GM19324 (cell line): ENCODE measurements around the gene ZSCAN4.

Experiments used
- ATAC-seq: cut with Tn5 transposase; IDR thresholded peaks from one replicate; pipeline ENCODE4 v1.9.1; 2021; ENCODE audit warnings: mild to moderate bottlenecking, moderate library complexity; ENCODE audit not compliant: unreplicated experiment, low FRiP score

The ZSCAN4 gene

GRCh38 chr19:57668635-57669034 is at the start of gene ZSCAN4:
TSS of gene ZSCAN4 (plus strand) at chr19:57668935. CDS start at chr19:57676146, 7,211 bp downstream.
- ATAC-seq = no peak

- no peak for ATAC-seq
These were observed 47.9 kb upstream of the ZSCAN4 start for GRCh38 chr19:57620673-57621348.

- no peak for ATAC-seq
These were observed 45.6 kb upstream of the ZSCAN4 start for GRCh38 chr19:57623091-57623490.

GRCh38 chr19:57632987-57633831 is 35.5 kb upstream of the ZSCAN4 start, which contains the start of gene ZNF211:
TSS of gene ZNF211 (plus strand) at chr19:57633168. CDS start at chr19:57633347, 179 bp downstream.
- peak; percentile 92 for ATAC-seq

GRCh38 chr19:57633832-57634131 is 35.0 kb upstream of the ZSCAN4 start:
- ATAC-seq = no peak

- ATAC-seq = no peak
These were observed 31.4 kb upstream of the ZSCAN4 start for GRCh38 chr19:57637379-57637778.

GRCh38 chr19:57641715-57642234 is 27.0 kb upstream of the ZSCAN4 start:
- no peak for ATAC-seq

- no peak for ATAC-seq
These were observed 26.2 kb upstream of the ZSCAN4 start for GRCh38 chr19:57642396-57643046.

- ATAC-seq = no peak
These were observed 25.0 kb upstream of the ZSCAN4 start for GRCh38 chr19:57643734-57644133.

- ATAC-seq = no peak
These were observed 20.3 kb upstream of the ZSCAN4 start for GRCh38 chr19:57648331-57649003.

DNA sequence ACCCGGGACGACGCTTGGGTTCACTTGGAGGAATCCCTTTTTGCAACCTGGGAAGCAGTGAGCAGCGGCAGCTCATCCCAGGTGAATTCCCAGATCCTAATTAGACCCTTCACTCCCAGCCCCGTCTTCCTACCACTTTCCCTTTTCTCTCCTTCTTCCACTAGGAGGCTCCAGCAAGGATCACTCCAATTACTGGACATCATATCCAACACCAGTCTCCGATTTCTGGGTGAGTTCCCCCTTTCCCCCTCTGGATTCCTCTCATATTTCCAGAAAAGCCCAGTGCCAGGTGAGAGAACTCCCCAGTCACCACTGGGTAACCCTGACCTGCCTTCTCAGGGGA is 17.1 kb upstream of the ZSCAN4 start:
- ATAC-seq = no peak

DNA sequence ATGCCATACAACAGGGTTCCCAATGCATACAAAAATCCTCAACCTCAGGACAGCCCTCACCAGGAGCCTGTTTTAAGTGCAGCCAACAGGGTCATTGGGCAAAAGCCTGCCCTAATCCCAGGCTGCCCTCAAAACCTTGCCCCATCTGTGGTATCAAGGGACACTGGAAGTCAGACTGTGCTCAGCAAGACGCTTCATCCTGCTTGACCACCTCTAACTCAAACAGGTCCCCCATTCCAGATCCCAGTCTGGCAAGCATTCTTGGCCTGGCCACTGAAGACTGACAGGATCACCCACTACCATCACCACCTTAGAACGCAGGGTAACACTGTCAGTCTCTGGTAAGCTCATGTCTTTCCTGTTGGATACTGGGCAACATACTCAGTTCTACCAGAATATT is 15.0 kb upstream of the ZSCAN4 start:
- no peak for ATAC-seq

- no peak for ATAC-seq
These were observed 13.3 kb upstream of the ZSCAN4 start for GRCh38 chr19:57655443-57655842.

- ATAC-seq = no peak
These were observed 12.4 kb upstream of the ZSCAN4 start for GRCh38 chr19:57656346-57656745.

DNA sequence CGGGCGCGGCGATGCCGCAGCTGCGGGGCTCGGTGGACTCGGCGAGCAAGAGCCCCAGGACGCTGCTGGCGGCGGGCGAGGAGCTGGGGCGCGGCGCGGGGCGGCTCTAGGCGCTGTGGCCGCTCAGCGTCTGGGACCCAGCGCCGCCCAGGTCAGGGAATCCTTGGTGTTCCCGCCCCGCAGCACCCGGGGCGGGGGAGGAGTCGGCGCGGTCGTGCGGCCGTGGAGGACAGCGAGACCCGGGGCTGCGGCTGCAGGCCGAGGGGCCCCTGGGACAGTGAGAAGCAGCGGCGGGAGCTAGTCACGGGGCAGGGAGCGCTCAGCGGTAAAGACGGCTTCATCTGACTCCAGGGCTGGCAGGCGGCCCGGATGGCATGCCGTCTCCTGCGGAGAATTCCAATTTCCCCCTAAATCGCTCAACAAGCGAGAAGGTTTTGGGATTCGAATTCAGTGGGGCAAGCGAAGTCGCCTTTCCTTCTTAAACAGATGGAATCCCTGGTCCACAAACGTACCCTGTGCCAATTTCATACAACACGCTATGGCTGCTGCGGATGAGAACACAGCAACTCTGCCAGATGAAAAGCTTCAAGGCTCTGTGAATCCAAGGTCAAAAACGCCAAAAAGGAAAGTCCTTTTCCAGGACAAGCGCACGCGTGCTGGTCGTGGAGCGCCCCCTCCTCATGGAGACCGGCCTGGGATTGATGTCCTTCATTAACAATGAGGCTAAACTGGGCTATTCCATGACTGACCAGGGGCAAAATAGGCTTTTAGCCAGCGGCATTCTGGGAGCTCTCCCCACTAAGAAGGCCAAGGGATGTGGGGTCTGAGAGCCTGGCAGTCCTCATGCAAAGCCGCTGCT is 4.2 kb upstream of the ZSCAN4 start:
- no peak for ATAC-seq

DNA sequence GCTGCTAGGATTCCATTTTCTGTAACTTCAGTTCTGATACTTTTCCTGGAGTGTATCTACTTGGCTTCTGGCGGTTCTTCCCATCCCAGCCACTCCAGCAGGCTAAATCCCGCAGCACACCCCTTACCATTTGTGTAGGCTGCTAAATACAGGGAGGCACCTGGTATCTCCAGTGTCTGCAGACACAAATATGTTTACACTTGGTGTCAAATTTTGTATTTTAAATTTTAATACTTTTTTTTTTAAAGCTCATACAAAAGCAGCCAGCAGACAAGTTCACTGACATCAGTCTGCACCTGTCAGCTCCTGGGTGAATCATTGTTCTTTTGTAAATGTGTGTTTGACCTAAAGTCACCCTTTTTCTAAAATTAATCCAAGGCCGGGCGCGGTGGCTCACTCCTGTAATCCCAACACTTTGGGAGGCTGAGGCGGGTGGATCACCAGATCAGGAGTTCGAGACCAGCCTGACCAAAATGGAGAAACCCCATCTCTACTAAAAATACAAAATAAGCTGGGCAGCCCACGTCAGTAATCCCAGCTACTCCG is 3.4 kb upstream of the ZSCAN4 start:
- no peak for ATAC-seq

GRCh38 chr19:57667228-57667627 is 1.5 kb upstream of the ZSCAN4 start:
- no peak for ATAC-seq

GRCh38 chr19:57671124-57671895 is 2.6 kb downstream of the ZSCAN4 start:
- ATAC-seq = no peak

GRCh38 chr19:57672466-57672865 is 3.7 kb downstream of the ZSCAN4 start:
- ATAC-seq = no peak
